Left renal cortex interstitium (tissue), 4 donors: Measurements from ENCODE around the gene PPFIA4. TPM values are rescaled to one million over a fixed set of nuclear protein-coding genes. Genes with fewer than 3 reads are reported as not detected.

Experiments
- DNase-seq, 4 donors: peaks; one replicate each; pipeline ENCODE4 v3.0.0-alpha.2; 2013; ENCODE audit warnings: low read depth in 4 of 4, low spot score in 2 of 4, missing footprints in 1 of 4
- polyA plus RNA-seq, 4 donors: library from polyadenylated mRNA; unstranded; fragments of 120-200 nt; gene quantifications; one replicate each; pipeline ENCODE4 v1.2.1, GENCODE V29; 2013; ENCODE audit not compliant: insufficient read length in 4 of 4

Gene PPFIA4
- polyA plus RNA-seq, 4 donors = 4.0 to 12.2 (median 8.5) TPM

DNA sequence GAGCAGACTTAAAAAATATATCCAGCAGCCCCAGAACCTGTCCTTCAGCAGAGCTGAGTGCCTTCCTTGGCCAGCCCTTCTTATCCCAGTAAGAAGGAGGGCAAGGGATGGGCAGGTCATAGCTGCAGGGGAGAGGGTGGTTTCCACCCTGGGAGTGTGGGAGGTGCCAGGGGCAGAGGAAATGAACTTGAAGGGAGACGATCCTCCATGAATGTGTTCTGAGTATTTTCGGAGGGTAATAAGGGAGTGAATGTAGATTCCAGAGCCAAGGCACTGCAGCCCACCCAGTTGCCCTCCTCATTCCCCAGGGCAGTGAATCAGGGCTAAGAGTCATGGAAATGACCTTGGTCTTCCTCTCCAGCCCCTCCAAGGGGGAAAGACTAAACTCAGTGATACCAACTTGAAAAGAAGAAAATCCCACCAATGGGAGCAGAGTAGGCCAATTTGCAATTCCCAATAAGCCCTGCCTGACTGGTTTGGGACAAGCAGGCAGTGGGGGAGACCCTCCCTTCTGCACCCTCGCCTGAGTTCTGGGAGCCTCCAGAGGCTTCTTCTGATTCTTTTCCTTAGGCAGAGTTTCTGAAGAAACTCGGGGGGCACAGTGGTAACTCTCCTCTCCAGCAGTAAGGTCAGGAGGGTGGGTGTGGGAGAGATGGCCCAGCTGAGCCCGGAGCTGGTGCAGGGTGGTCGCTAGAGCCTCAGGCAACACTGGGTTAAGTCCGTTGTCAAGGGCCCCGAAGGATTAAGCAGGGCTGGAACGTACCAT is 55.4 kb downstream of the PPFIA4 start:
- no peak for DNase-seq

DNA sequence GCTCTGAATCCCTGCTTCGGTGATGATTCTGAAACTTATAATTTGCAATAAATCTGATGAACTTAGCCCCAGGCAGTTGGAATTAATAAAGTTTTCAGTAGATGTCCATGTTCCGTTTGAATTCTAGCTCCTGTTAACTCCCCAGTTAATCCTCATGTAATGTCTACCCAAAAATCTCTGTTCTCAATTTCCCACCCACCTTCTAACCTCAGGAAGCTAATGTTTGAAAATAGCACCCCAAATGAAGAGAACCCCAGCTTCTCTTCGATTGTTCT is 55.9 kb downstream of the PPFIA4 start:
- no peak for DNase-seq

DNA sequence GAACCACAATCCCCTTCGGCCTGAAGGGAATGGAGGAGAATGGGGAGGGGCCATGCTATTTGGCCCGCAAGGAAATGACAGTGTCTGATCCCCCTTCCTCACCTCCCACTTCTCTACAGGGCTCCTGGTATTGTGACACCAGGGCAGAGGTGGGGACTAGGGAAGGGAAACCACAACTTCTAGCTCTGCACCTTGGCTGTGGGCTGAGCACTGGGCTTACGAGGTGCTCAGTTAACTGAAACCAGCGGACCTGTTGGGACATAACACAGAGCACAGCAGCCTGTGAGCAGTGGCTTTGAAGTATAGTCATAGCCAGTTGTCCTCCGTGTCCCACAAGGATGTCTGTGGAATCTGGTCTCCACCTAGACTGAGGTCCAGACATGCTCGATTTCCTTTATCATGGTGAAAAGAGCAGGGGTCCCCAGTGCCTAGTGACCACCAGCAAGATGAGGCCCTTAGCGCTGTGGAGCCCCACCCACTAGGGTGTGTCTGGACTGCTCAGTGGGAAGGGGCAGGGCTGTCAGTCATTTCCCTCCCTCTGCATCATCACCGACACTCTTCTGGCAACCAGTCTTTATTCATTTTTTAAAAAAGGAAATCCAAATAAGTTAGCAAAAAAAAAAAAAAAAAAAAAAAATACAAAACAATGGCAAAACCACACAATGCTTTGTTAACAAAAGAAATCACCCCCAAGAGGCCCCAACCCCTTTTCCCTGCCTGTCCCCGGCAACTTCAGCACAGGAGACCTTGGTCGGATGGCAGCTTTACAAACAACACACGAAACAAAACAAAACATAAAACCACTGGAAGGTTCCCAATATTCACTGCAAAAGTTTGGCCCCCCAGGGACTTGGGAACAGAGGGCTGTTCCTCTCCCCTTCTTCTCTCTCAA is 56.5 kb downstream of the PPFIA4 start:
- DNase-seq = no peak

DNA sequence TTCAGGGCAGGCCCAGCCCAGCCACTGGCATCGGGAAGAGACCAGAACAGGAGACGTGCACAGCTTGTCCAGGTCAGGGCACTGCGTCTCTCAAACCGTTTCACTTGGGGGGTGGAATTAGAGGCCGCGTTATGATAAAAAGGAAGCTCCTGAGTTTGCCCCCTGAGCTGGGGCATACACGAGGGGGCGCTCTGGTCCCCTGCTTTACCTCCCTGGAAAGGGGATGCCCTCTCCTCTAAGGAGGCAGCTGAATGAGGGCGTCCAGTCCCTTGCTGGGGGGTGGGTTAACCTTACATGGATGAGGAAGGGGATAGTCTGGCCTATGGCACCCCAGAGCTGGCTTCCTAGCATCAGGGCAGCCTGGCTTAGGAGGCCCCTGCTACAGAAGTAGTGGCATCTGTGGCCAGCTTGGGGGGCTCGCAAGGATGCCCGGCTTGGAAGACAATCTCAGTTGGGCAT is 57.2 kb downstream of the PPFIA4 start:
- DNase-seq = no peak

DNA sequence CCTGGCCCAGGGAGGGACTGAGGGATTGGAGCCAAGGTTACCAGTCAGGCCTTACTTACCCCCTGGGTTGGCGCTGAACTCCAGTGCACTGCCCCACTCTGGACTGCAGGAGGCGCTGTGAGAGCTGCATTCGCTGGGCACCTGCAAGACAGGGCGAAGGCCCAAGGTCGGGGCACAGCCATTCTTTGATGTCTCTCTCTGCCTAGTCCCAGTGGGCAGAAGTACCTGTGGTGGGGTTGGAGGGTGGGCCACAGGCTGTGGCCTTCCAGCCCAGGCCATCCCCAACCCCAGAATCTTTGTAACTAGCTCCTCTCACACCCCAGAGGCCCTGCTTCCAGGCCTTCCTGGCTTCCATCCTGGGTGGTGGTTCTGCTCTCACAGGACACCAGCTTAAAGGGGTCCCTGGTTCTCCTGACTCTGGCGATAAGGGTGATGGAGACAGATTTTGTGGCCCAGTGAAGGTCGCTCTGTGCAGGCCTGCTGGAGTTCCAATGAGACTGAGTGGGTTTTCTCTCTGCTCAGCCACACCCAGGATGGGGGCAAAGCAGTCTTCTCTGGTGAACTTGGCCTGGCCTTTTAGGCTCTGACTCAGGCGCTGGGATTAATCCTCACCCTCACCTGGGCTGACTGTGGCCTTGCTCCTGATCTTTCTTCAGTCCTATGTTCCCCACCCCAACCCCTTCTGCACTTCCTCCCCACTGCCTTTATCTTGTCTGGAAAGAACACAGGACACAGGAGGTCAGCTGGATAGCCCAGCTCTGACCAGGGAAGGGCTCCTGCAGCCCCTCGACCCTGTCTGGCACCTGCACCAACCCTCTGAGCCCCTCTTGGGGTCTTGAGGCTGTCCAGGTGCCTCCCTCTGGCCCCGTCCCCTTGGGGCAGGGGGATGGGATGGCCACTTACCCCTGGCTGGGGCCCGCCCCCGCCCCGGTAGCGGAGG is 58.6 kb downstream of the PPFIA4 start:
- no peak for DNase-seq

DNA sequence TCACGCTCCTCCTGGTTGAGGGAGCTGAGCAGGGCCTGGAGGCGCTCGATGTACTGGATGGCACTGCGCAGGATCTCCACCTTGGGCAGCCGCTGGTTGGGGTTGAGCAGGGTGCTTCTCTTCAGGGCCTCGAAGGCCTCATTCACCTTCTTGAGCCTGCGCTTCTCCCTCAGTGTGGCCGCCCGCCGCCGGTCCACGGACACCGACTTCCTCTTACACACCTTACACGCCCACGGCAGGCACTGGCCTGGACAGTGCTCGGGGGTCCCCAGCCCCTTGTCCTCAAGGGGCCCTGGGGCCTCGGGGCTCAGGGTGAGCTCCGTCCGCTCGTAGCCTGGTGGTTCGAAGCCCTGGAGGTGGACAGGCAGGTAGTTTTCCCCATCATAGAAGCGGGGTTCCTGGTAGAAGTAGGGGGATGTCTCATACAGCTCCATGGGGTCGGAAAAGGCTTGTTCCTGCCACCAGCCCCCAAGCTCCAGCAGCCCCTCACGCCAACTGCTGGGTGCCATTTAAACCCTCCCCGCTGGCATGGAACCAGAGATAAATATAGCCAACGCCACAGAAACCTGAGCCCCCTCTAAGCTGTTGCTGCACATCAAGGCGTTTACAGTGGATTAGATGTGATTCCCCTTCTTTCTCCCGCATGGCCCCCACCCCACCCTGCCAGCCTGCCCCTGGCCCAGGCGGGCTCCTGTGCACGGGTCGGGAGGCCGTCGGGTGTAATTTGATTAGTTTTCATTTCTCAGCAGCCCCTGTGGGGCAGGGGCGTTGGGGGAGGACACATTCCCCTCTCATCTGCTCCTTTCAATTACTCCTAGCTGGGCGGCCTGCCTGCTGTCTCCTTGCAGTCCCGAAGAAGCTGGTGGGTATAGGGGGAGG is 59.5 kb downstream of the PPFIA4 start, which contains the start of gene MYOG:
Gene MYOG, minus strand, starts transcription at position 485 of the 879 bp plus-strand sequence. Its CDS starts 51 bp downstream, at position 434.
- no peak for DNase-seq

DNA sequence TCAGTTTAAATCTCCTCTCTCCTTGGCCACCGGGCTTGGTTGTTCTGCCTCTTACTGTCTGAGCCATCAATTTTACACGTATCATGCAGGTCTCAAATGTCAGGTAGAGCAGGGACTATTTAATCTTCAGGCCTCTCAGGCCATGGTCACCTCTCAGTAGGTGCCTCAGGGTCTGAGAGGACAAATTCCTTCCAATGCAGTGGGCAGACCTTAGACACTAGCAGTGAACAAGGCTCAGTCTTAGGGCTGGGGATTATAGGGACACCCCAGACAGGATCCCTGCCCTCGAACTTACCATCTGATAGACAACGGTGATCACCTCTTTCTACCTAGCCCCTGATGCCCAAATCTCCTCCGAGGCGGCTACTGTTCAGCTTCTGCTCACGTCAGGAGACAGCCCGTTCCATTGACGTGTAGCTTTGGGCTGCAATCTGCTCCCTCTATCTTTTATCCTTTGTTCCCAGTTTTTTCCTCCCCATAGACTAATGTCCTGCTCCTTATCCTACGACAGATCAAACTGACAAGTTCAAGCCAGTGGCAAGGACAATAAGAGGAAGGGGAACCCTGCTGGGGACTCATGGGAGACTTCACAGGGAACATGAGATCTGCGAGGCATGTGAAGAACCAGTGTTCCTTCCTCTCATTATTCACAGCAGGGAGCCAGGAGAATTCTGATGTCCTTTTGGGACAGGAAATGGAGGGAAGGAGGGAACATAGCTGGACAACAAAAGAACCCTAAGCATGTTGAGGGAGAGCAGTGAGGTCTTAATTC is 60.9 kb downstream of the PPFIA4 start:
- no peak for DNase-seq

DNA sequence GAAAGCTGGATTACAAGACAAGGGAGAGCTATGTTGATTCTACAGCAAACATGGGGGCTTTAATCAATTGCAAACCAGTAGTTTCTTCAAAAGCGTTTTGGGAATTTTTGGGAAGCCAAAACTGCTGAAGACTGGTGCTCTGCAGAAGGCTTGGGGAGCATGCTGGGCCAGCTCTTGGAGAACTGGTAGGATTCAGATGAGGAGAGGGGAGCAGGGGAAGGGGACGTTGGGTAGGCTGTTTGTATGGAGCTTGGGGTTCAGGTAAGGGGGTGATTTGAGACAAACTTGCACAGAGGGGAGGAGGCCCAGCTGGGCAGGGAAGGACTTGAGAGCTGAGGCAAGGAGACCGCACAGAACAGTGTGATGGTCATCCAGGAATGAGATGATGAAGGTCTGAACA is 62.1 kb downstream of the PPFIA4 start:
- no peak for DNase-seq

DNA sequence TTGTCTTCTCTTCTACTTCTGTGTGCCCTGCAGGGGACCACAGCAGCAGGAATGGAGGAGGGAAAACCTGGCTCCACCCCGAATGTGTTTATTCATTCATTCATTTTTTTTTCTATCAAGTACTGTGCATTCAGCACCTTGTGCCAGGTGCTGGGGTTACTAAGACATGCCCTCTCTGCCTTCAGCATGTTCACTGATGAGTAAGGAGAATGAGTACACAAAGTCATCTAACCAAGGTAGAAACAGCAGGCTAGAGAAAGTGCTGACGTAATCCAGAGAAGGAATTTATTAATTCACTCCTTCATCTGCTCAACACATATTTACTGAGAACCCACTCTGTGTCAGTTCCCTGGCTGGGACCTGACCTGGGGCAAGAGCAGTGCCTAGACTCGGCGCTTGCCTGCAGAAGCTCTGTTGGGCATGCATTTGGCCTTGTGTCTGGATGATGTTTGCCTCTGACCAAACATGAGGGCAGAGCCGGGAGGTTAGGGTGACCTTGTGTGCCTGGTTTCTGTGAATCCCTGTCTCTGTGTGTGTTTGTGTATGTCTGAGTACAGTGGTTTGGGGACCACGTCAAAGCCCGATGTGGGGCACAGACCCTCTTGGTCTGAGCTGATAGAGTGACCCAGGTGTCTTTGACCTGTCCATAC is 62.8 kb downstream of the PPFIA4 start:
- DNase-seq = no peak

DNA sequence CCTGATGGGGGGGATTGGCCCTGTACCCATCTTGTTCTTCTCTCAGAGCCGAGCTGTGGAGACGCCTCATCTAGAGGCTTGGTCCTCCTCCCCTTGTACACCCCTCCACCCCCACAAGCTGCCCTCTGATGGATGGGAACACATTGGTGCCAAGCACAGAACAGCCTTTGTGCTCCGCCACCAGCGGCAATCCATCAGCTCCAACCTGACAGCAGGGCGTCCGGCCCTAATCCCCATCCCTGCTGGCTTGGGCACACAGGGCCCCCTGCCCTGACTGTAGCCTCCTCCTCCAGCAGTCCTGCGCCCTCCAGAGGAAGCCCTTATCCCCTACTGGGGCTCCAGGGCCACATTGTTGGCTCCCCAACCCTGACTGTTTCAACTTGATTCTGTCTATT is 63.4 kb downstream of the PPFIA4 start:
- DNase-seq = no peak

DNA sequence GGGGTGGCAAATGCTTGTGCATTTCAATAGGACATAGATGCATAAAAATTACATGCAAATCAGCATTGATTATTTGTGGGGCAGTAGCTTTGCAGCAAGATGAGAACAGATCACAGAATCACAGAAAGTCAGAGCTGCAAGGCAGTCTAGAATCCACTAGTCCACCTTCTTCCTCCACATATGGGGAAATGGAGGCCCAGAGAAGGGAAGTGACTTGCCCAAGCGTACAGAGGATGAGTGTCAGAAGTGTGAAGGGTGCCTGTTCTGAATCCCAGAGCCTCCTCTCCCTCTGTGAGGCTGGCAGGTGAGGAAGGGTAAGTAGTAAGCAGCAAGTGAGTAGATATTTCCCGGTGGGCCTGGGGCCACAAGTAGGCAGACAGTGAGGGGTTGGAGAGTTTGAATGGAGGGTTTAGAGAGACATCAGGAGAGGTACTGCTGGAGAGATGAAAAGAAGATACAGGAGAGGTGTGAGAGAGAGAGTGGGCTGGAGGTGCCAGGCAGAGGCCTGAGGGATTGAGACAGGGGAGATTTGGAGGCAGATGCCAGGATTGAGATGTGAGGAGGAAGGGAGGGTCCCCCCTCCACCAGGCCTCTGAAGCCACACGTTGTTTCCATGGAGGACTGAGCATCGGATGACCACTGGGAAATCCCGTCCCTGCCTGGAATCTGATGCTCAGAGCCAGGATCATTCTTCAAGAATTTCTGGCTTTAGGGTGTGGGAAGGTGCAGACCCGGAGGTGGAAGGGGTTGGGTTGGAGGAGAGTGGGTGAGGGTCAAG is 64.3 kb downstream of the PPFIA4 start:
- no peak for DNase-seq

DNA sequence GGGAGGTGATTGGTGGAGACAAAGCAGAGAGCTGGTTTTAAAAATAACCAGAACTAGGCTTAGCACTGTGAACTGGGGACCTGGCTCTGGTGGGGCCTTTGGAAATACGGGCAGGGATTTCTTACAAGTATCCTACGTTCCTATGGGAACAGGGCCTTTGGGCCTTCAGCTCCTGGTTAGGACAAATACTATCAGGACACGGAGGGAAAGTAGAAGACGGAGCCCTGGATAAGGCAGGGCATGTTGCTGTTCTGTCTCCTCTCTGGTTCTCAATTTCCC is 64.8 kb downstream of the PPFIA4 start:
- DNase-seq = no peak

DNA sequence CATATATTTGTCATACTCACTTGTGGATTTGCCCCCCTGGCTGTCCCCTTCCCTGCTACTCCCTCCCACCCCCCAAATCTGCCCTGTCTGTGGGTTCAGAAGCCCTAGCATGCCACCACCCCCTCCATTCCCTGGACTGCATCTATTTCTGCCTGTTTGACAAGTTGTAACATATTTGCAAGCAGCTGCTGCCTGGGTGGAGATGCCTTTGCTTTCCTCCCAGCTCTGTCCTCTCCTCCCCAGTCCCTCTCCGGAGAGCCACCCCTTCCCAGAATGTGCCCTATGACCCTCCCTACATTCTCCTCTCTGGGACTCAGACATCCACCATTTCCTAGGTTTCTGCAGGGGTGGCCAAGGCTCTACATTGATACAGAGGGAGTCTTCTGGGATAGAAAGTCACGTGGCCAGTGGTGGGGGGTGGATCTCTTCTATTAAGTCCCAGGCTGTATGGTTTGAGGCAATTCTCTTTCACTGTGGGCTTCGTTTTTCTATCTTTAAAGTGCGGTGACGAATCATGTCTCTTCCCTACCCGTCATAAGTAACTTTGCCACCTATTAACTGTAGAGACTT is 65.6 kb downstream of the PPFIA4 start:
- no peak for DNase-seq

DNA sequence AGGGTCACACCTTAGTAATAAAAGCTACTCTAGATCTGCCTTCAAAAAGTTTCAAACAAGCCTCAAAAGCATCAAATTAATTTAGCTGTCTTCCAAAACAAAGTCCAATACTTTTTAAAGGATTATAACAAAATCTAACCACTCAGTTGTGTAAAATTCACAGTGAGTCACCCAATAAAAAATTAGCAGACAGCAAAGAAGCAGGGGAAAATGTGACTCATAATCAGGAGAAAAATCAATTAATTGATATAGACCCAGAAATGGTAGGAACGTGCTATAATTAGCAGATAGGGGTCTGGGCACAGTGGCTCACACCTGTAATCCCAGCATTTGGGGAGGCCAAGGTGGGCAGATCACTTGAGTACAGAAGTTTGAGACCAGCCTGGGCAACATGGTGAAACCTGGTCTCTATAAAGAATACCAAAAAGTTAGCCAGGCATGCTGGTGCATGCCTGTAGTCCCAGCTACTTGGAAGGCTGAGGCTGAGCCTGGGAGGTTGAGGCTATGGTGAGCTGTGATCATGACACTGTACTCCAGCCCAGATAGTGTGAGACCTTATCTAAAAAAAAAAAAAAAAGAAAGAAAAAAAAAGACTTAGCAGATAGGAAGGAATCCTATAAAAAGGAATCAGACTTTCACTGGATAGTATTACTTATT is 67.6 kb downstream of the PPFIA4 start:
- no peak for DNase-seq

DNA sequence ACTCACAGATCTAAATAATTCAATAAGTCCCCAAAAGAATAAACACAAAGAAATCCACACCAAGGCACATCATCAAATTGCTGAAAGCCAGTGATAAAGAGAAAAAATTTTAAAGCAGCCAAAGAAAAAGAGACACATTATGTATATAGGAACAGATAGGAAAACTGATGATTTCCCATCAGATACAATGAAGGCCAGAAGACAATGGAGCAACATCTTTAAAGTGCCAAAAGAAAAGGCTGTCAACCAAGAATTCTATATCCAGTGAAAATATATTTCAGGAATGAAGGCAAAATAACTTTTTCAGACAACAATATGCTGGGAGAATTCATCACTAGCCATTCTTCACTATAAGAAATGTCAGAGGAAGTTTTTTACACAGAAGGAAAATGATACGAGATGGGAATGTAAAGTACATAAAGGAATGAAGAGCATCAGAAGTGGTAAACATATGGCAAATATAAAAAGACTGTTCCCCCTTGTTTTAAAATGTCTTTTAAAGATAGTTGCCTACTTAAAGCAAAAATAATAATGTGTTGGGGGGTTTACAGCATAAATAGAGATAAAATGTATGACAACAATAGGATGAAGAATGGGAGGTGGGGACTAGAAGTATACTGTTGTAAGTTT is 68.9 kb downstream of the PPFIA4 start:
- DNase-seq = no peak

DNA sequence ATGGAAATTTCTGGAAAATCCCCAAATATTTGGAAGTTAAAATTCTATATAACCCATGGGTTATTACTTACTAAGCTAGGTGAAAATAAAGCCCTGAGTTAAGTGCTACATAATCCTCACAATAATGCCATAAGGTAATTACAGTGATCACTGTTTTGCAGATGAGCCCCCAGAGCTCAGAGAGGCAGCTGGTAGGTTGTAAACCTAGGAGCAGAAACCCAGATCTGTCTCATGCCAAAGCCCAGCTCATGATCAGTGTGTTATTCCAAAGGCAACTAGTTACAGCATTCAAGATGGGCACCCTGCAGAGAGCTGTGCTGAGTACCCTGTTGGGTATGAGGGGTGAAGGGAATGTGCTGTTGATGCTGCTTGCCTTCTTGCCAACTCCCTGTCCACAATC is 70.3 kb downstream of the PPFIA4 start:
- DNase-seq = no peak

DNA sequence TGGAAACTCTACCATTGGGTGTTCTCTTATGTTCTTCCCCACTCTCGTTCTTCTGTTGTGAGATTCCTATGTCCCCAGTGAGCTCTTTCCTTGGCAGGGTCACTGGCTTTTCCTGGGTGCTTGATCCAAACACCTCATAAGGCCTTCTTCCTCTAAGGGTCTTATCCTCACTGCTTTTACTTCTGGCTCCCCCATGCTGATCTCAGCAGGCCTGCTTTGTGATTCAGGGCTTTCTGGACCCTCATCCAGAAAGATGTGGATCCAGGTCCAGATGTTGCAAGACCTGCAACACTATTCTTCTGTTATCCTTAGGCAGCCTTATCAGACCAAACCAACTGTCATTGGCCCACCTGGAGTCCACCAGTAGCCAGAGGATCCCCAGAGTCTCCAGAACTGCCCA is 70.7 kb downstream of the PPFIA4 start:
- DNase-seq = no peak
